SK-N-SH treated with all-trans-retinoic acid at 6 μM for 48 hours (cell line): ENCODE data around the gene PASK.

Experiments used
- ATAC-seq: fragments of 200-7000 bp; cut with Tn5 transposase; 3 replicates; pipeline ENCODE4 v1.9.1; 2020; ENCODE audit warnings: mild to moderate bottlenecking, moderate library complexity
- ARNTL ChIP-seq: fragments of 450-650 bp; formaldehyde crosslinking; IDR thresholded peaks from 2 replicates; pipeline ENCODE4 v1.5.0; 2020; ENCODE audit warnings: low read depth, mild to moderate bottlenecking, moderate library complexity, borderline replicate concordance
- BACH2 ChIP-seq: fragments of 250-450 bp; sonication (Bioruptor Pico); IDR thresholded peaks from 2 replicates; pipeline ENCODE4 v1.9.0; 2021; ENCODE audit warnings: mild to moderate bottlenecking, borderline replicate concordance
- CREB5 ChIP-seq: fragments of 250-450 bp; sonication (Bioruptor Pico); IDR thresholded peaks from 2 replicates; pipeline ENCODE4 v1.5.1; 2020; ENCODE audit warnings: low read depth, mild to moderate bottlenecking, moderate library complexity
- CSDC2 ChIP-seq: fragments of 250-450 bp; sonication (Bioruptor Pico); IDR thresholded peaks from 2 replicates; pipeline ENCODE4 v1.5.0; 2020; ENCODE audit warnings: mild to moderate bottlenecking, moderate library complexity
- CSRNP3 ChIP-seq: fragments of 250-450 bp; sonication (Bioruptor Pico); IDR thresholded peaks from 2 replicates; pipeline ENCODE4 v1.5.1; 2021; ENCODE audit warnings: mild to moderate bottlenecking, moderate library complexity
- ESRRG ChIP-seq: fragments of 250-450 bp; sonication (Bioruptor Pico); IDR thresholded peaks from 2 replicates; pipeline ENCODE4 v1.6.1; 2021; ENCODE audit warnings: mild to moderate bottlenecking
- GLIS3 ChIP-seq: fragments of 250-450 bp; sonication (Bioruptor Pico); IDR thresholded peaks from 2 replicates; pipeline ENCODE4 v1.5.0; 2020; ENCODE audit warnings: mild to moderate bottlenecking, moderate library complexity
- ISL1 ChIP-seq: fragments of 250-450 bp; sonication (Bioruptor Pico); IDR thresholded peaks from 2 replicates; pipeline ENCODE4 v2.1.2; 2022; ENCODE audit warnings: mild to moderate bottlenecking, moderate library complexity
- OSR1 ChIP-seq: fragments of 250-450 bp; sonication (Bioruptor Pico); IDR thresholded peaks from 2 replicates; pipeline ENCODE4 v1.8.0; 2022; ENCODE audit warnings: moderate library complexity, mild to moderate bottlenecking, inconsistent platforms
- POU6F1 ChIP-seq: fragments of 250-450 bp; sonication (Bioruptor Pico); IDR thresholded peaks from 2 replicates; pipeline ENCODE4 v1.8.0; 2021; ENCODE audit warnings: low read depth, mild to moderate bottlenecking, moderate library complexity, borderline replicate concordance
- PPARA ChIP-seq: fragments of 250-450 bp; sonication (Bioruptor Pico); IDR thresholded peaks from 2 replicates; pipeline ENCODE4 v1.5.0; 2020; ENCODE audit warnings: mild to moderate bottlenecking, borderline replicate concordance
- SNAI2 ChIP-seq: fragments of 250-450 bp; sonication (Bioruptor Pico); IDR thresholded peaks from 2 replicates; pipeline ENCODE4 v1.5.0; 2020; ENCODE audit warnings: mild to moderate bottlenecking, moderate library complexity
- TCF4 ChIP-seq: fragments of 250-450 bp; sonication (Bioruptor Pico); IDR thresholded peaks from 2 replicates; pipeline ENCODE4 v1.8.0; 2021; ENCODE audit warnings: mild to moderate bottlenecking, moderate library complexity, borderline replicate concordance
- TOX ChIP-seq: fragments of 250-450 bp; sonication (Bioruptor Pico); IDR thresholded peaks from 2 replicates; pipeline ENCODE4 v1.8.0; 2021; ENCODE audit warnings: mild to moderate bottlenecking, moderate library complexity, borderline replicate concordance
- TSHZ2 ChIP-seq: fragments of 250-450 bp; sonication (Bioruptor Pico); IDR thresholded peaks from 2 replicates; pipeline ENCODE4 v1.5.0; 2020; ENCODE audit warnings: mild to moderate bottlenecking, moderate library complexity
- ZC3H10 ChIP-seq: fragments of 250-450 bp; sonication (Bioruptor Pico); IDR thresholded peaks from 2 replicates; pipeline ENCODE4 v1.5.1; 2021; ENCODE audit warnings: mild to moderate bottlenecking, moderate library complexity
- ZFP30 ChIP-seq: fragments of 450-650 bp; formaldehyde crosslinking; IDR thresholded peaks from 2 replicates; pipeline ENCODE4 v1.5.0; 2022; ENCODE audit warnings: mild to moderate bottlenecking, moderate library complexity
- ZNF565 ChIP-seq: fragments of 450-650 bp; formaldehyde crosslinking; conservative IDR thresholded peaks from 2 replicates; pipeline ENCODE4 v1.5.0; 2020; ENCODE audit warnings: low read depth, mild to moderate bottlenecking, moderate library complexity
- ZNF70 ChIP-seq: fragments of 450-650 bp; formaldehyde crosslinking; IDR thresholded peaks from 2 replicates; pipeline ENCODE4 v1.5.0; 2020; ENCODE audit warnings: mild to moderate bottlenecking, moderate library complexity
- ZNF8 ChIP-seq: fragments of 450-650 bp; formaldehyde crosslinking; IDR thresholded peaks from 2 replicates; pipeline ENCODE4 v1.5.0; 2020; ENCODE audit warnings: mild to moderate bottlenecking, moderate library complexity

Gene PASK

GRCh38 chr2:241133436-241133820, 15.8 kb downstream of the PASK start:
- TF ChIP-seq ZNF565 (CRISPR knock-in tag), result no peak
- no peak for TF ChIP-seq CSDC2 (CRISPR knock-in tag)
- no peak for TF ChIP-seq ESRRG (CRISPR knock-in tag)
- TF ChIP-seq ZNF8 (CRISPR knock-in tag), result no peak
- no peak for TF ChIP-seq ISL1 (CRISPR knock-in tag)
- TF ChIP-seq POU6F1, result no peak
- TF ChIP-seq OSR1, result no peak
- TF ChIP-seq ZC3H10 (CRISPR knock-in tag), result no peak
- TF ChIP-seq TSHZ2 (CRISPR knock-in tag), result no peak
- no peak for ATAC-seq

GRCh38 chr2:241132538-241133435, 16.5 kb downstream of the PASK start:
- ATAC-seq, result no peak
- TF ChIP-seq ZFP30 (CRISPR knock-in tag) (no peak), CREB5 (CRISPR knock-in tag) (no peak), POU6F1 (no peak)
- TF ChIP-seq, all 23 proteins: peak for 0

GRCh38 chr2:241131531-241131930, 17.7 kb downstream of the PASK start:
- ATAC-seq, result no peak
- TF ChIP-seq ZC3H10 (CRISPR knock-in tag), result no peak
- no peak for TF ChIP-seq GLIS3 (CRISPR knock-in tag)
- TF ChIP-seq ZFP30 (CRISPR knock-in tag), result no peak
- TF ChIP-seq CSRNP3 (CRISPR knock-in tag), result no peak
- no peak for TF ChIP-seq BACH2 (CRISPR knock-in tag)
- no peak for TF ChIP-seq ARNTL
- TF ChIP-seq SNAI2 (CRISPR knock-in tag), result no peak
- TF ChIP-seq TSHZ2 (CRISPR knock-in tag), result no peak
- no peak for TF ChIP-seq PPARA (CRISPR knock-in tag)
- no peak for TF ChIP-seq ISL1 (CRISPR knock-in tag)
- TF ChIP-seq CSDC2 (CRISPR knock-in tag), result no peak
- no peak for TF ChIP-seq TCF4 (CRISPR knock-in tag)
- no peak for TF ChIP-seq ZNF70 (CRISPR knock-in tag)
- no peak for TF ChIP-seq ESRRG (CRISPR knock-in tag)
- no peak for TF ChIP-seq TOX (CRISPR knock-in tag)
